Body of pancreas (tissue), 4 donors: ENCODE data around the gene SCN8A. TPM values are rescaled to one million over a fixed set of nuclear protein-coding genes. Genes with fewer than 3 reads are reported as not detected.

Experiments
- ATAC-seq: fragments of 150-250 bp; one replicate; pipeline ENCODE4 v1.9.1; 2016
- DNase-seq, 4 donors: peaks; one replicate each; pipeline ENCODE4 v3.0.0-alpha.2; 2019
- H3K27ac ChIP-seq, 4 donors: fragments of 200-600 bp; sonication (generic); 1 replicate in 3 of 4; 2 replicates in 1 of 4; pipeline versions ENCODE4 v1.5.1 to v1.6.1; 2016 to 2019; ENCODE audit warnings: mild to moderate bottlenecking in 1 of 4, mixed read lengths in 1 of 4, moderate library complexity in 1 of 4
- H3K27me3 ChIP-seq, 2 donors: fragments of 200-600 bp; sonication (generic); one replicate each; pipeline ENCODE4 v1.6.0; 2016; ENCODE audit warnings: mild to moderate bottlenecking in 1 of 2
- H3K36me3 ChIP-seq, 2 donors: fragments of 200-600 bp; sonication (generic); replicated peaks in 1 of 2; 2 replicates each; pipeline ENCODE4 v1.5.1; 2016; ENCODE audit warnings: low read depth in 2 of 2; ENCODE audit not compliant: insufficient read depth in 1 of 2
- H3K4me1 ChIP-seq: fragments of 200-600 bp; sonication (generic); one replicate; pipeline ENCODE4 v1.6.0; 2016
- H3K4me3 ChIP-seq, 2 donors: fragments of 200-600 bp; sonication (generic); 1 replicate in 1 of 2; 2 replicates in 1 of 2; pipeline ENCODE4 v1.5.1; 2016 to 2019
- H3K9me3 ChIP-seq, 3 donors: fragments of 200-600 bp; sonication (generic); 1 replicate in 2 of 3; 2 replicates in 1 of 3; pipeline ENCODE4 v1.5.1; 2016
- CTCF ChIP-seq, 7 experiments: fragments of 450-650 bp in 4 of 7; fragments of 200-600 bp in 3 of 7; sonication (generic) in 3 of 7; IDR thresholded peaks; one replicate each; pipeline ENCODE4 v1.5.1; 2016 to 2019; ENCODE audit warnings: antibody characterized with exemption in 7 of 7
- POLR2A ChIP-seq, 3 donors: fragments of 450-650 bp; IDR thresholded peaks; one replicate each; pipeline ENCODE4 v1.6.1; 2016; ENCODE audit warnings: antibody characterized with exemption in 3 of 3, mild to moderate bottlenecking in 2 of 3
- WGBS, 2 donors: methylation state at CpG; one replicate each; pipeline ENCODE4 v1.1.5; 2017; 5-methylcytosine and 5-hydroxymethylcytosine counted together
- intact Hi-C: fragments of 100-400 bp; cut with DNase I; formaldehyde crosslinking; loops from one replicate; pipeline ENCODE4 v1.15.1; 2023
- total RNA-seq, 2 donors: library from RNA; depleted of rRNA; stranded (reverse); fragments of >200 nt; gene quantifications; one replicate each; pipeline ENCODE4 v1.1.0, GENCODE V29; 2016

Gene SCN8A
- total RNA-seq, 2 donors from 2014 or later: 4.9 to 11.2 TPM

- intact Hi-C loops: no loop called here
- TF ChIP-seq CTCF (IDR thresholded peaks at IDR 0.05): no peak
- no peak for TF ChIP-seq POLR2A (IDR thresholded peaks at IDR 0.05)
- no peak overlapping the region for H3K27ac ChIP-seq
- ATAC-seq (no peak), DNase-seq (no peak)
- H3K36me3 ChIP-seq: no peaks in the 10 kb centered on the region
- H3K9me3 ChIP-seq: no peaks in the 10 kb centered on the region
- no peaks in the 10 kb centered on the region for H3K4me1 ChIP-seq
- H3K4me3 ChIP-seq: no peak overlapping the region
- 62 to 65% methylated on average over 12 of the region's 12 CpGs for WGBS, 2 donors
- H3K27me3 ChIP-seq: peaks cover 0 to 3% of the 10 kb centered on the region in 2 donors
Measured at GRCh38 chr12:51833448-51834227, 242.6 kb downstream of the SCN8A start.

GRCh38 chr12:51834411-51834810, 243.4 kb downstream of the SCN8A start:
- Histone ChIP-seq H3K36me3 (no peaks in the 10 kb centered on the region), H3K27ac (no peak overlapping the region), H3K27me3 (peaks cover 0 to 3% of the 10 kb centered on the region in 2 donors), H3K9me3 (no peaks in the 10 kb centered on the region), H3K4me3 (no peak overlapping the region), H3K4me1 (no peaks in the 10 kb centered on the region)
- intact Hi-C loops: no loop called here
- ATAC-seq (no peak), DNase-seq (no peak)
- WGBS, 2 donors: 71 to 96% methylated on average over 3 to 10 of the region's 11 CpGs
- no peak for TF ChIP-seq POLR2A (IDR thresholded peaks at IDR 0.05)

GRCh38 chr12:51836041-51836826, 245.2 kb downstream of the SCN8A start:
- no peaks in the 10 kb centered on the region for H3K4me1 ChIP-seq
- TF ChIP-seq POLR2A (IDR thresholded peaks at IDR 0.05) (no peak), CTCF (IDR thresholded peaks at IDR 0.05) (no peak)
- H3K36me3 ChIP-seq: no peaks in the 10 kb centered on the region
- DNase-seq (no peak), ATAC-seq (peak; percentile 24)
- intact Hi-C loops: no loop called here
- no peaks in the 10 kb centered on the region for H3K9me3 ChIP-seq
- H3K27me3 ChIP-seq: no peaks in the 10 kb centered on the region
- WGBS, 2 donors: 67 to 70% methylated on average over 11 to 13 of the region's 13 CpGs
- H3K4me3 ChIP-seq: no peak overlapping the region
- H3K27ac ChIP-seq: no peak overlapping the region

GRCh38 chr12:51836827-51837173, 245.8 kb downstream of the SCN8A start:
- Histone ChIP-seq H3K36me3 (no peaks in the 10 kb centered on the region), H3K4me1 (no peaks in the 10 kb centered on the region), H3K4me3 (no peak overlapping the region), H3K27ac (no peak overlapping the region), H3K9me3 (no peaks in the 10 kb centered on the region), H3K27me3 (no peaks in the 10 kb centered on the region)
- no peak for TF ChIP-seq CTCF (IDR thresholded peaks at IDR 0.05)
- TF ChIP-seq POLR2A (IDR thresholded peaks at IDR 0.05): no peak
- ATAC-seq (no peak), DNase-seq (no peak)
- intact Hi-C loops: no loop called here
- 68 to 78% methylated on average over 3 to 6 of the region's 6 CpGs for WGBS, 2 donors

- no peak for ATAC-seq
- TF ChIP-seq POLR2A (IDR thresholded peaks at IDR 0.05) (no peak), CTCF (IDR thresholded peaks at IDR 0.05) (no peak)
Measured at GRCh38 chr12:51837286-51837685, 246.3 kb downstream of the SCN8A start.

More at GRCh38 chr12:51837286-51837685, 246.3 kb downstream of the SCN8A start:
- H3K9me3 ChIP-seq: no peaks in the 10 kb centered on the region
- no peak for DNase-seq
- WGBS, 2 donors: 58 to 78% methylated on average over 6 to 7 of the region's 7 CpGs
- H3K36me3 ChIP-seq: no peaks in the 10 kb centered on the region
- H3K27me3 ChIP-seq: no peaks in the 10 kb centered on the region
- no peak overlapping the region for H3K27ac ChIP-seq
- no peaks in the 10 kb centered on the region for H3K4me1 ChIP-seq
- H3K4me3 ChIP-seq: no peak overlapping the region
- intact Hi-C loops: no loop called here
